Neuron (in vitro differentiated cells): ENCODE data around the gene ANKRD10.

Source experiments
- H2AFZ ChIP-seq: one replicate; pipeline ENCODE4 v1.6.1; 2013; ENCODE audit warnings: low read depth, mild to moderate bottlenecking, inconsistent platforms, low read length, moderate library complexity
- H3K27me3 ChIP-seq: one replicate; pipeline ENCODE4 v1.6.1; 2013; ENCODE audit warnings: low read length; ENCODE audit not compliant: insufficient read depth
- H3K36me3 ChIP-seq: one replicate; pipeline ENCODE4 v1.6.1; 2013; ENCODE audit warnings: low read length; ENCODE audit not compliant: insufficient read depth
- H3K4me1 ChIP-seq: one replicate; pipeline ENCODE4 v1.6.1; 2013; ENCODE audit warnings: low read length; ENCODE audit not compliant: insufficient read depth
- H3K4me3 ChIP-seq: 2 replicates; pipeline ENCODE4 v1.5.1; 2013; ENCODE audit warnings: mild to moderate bottlenecking, low read length, moderate library complexity
- H3K9me3 ChIP-seq: one replicate; pipeline ENCODE4 v1.6.1; 2013; ENCODE audit warnings: low read length

Gene ANKRD10

GRCh38 chr13:110830800-110831371, 84.0 kb downstream of the ANKRD10 start:
- no peaks in the 10 kb centered on the region for H3K27me3 ChIP-seq
- H3K36me3 ChIP-seq = no peaks in the 10 kb centered on the region
- no peak overlapping the region for H2AFZ ChIP-seq

GRCh38 chr13:110830331-110830730, 84.5 kb downstream of the ANKRD10 start:
- H3K9me3 ChIP-seq = no peaks in the 10 kb centered on the region
- no peaks in the 10 kb centered on the region for H3K36me3 ChIP-seq
- H3K4me3 ChIP-seq = no peak overlapping the region
- no peaks in the 10 kb centered on the region for H3K27me3 ChIP-seq
- no peaks in the 10 kb centered on the region for H3K4me1 ChIP-seq
- no peak overlapping the region for H2AFZ ChIP-seq

More at GRCh38 chr13:110830800-110831371, 84.0 kb downstream of the ANKRD10 start:
- no peaks in the 10 kb centered on the region for H3K9me3 ChIP-seq
- H3K4me1 ChIP-seq = no peaks in the 10 kb centered on the region
- H3K4me3 ChIP-seq = no peak overlapping the region

GRCh38 chr13:110829486-110829885, 85.4 kb downstream of the ANKRD10 start:
- Histone ChIP-seq H3K36me3 (no peaks in the 10 kb centered on the region), H3K9me3 (no peaks in the 10 kb centered on the region), H3K4me1 (no peaks in the 10 kb centered on the region), H3K27me3 (no peaks in the 10 kb centered on the region), H3K4me3 (no peak overlapping the region), H2AFZ (no peak overlapping the region)

- Histone ChIP-seq H2AFZ (no peak overlapping the region), H3K9me3 (no peaks in the 10 kb centered on the region), H3K4me1 (no peaks in the 10 kb centered on the region), H3K4me3 (no peak overlapping the region), H3K36me3 (no peaks in the 10 kb centered on the region), H3K27me3 (no peaks in the 10 kb centered on the region)
These were observed 86.2 kb downstream of the ANKRD10 start for GRCh38 chr13:110828705-110829104.
